ENCODE results near the gene KCNH1. TPM values are rescaled to one million over a fixed set of nuclear protein-coding genes. Genes with fewer than 3 reads are reported as not detected.

Gene KCNH1
- total RNA-seq, 1 donor from 2014 or later, result 0.21 TPM

DNA sequence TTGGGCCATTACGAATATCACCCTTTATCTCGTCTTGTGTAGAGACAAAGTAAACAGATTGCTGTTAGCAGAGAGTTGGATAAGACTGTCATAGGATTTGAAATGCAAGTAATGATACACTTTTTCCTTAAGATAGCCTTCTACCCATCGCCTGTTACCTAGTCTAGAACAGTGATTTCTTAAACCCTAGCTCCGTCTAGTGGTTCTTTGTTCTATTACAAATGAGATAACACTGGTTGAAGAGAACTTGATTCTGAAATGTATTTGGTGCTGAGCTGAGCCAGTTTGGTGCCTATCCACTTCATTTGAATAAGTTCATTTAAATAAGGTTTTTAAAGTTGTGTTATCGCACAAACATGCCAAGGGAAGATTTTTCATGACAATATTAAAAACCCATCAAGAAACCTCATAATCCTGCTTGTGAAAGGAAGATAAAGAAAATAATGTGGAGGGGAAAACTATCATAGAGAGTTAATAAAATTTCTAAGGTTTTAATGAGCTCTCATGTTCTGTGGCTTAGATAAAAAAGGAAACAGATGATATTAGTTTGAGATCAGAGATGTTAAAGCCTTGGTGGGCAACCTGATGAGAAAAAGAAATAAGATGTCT lies 1.5 kb upstream of the KCNH1 start:
- DNase-seq (ENCODE audit: low read depth, low spot score), result no peak
- TF ChIP-seq, protein P1, sequence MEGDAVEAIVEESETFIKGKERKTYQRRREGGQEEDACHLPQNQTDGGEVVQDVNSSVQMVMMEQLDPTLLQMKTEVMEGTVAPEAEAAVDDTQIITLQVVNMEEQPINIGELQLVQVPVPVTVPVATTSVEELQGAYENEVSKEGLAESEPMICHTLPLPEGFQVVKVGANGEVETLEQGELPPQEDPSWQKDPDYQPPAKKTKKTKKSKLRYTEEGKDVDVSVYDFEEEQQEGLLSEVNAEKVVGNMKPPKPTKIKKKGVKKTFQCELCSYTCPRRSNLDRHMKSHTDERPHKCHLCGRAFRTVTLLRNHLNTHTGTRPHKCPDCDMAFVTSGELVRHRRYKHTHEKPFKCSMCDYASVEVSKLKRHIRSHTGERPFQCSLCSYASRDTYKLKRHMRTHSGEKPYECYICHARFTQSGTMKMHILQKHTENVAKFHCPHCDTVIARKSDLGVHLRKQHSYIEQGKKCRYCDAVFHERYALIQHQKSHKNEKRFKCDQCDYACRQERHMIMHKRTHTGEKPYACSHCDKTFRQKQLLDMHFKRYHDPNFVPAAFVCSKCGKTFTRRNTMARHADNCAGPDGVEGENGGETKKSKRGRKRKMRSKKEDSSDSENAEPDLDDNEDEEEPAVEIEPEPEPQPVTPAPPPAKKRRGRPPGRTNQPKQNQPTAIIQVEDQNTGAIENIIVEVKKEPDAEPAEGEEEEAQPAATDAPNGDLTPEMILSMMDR (conservative IDR thresholded peaks at IDR 0.05), result peak; percentile 72
- Mint-ChIP-seq H3K27me3 (ENCODE audit: low read depth) (peaks cover 65% of the 10 kb centered on the region), H3K36me3 (ENCODE audit: low read depth) (no peaks in the 10 kb centered on the region), H3K27ac (ENCODE audit: unreplicated experiment) (no peak overlapping the region), H3K4me3 (no peak overlapping the region), H3K4me1 (no peaks in the 10 kb centered on the region), H3K9me3 (no peaks in the 10 kb centered on the region)

DNA sequence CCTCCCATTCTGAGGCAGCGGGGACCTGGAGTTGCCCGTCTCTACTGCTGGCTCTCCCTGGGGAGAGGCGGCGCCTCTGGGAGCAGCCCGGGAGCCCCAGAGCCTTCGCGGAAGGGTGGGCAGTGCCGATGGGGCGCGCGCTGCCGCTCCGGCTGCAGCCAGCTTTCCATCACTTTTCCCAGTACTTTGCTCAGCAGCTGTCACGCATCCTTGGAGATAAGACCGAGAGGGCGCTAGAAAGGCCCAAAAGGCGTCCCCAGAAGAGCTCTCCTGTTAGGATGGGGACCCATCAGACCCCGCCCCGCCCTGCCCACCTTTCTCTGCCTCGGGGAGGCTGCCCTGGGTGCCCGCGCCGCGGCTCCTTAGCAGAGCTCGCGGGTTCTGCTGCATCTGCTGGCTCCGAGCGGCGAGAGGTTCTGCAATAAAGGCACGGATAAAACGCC lies 534 bp downstream of the KCNH1 start:
- Mint-ChIP-seq H3K27me3 (ENCODE audit: low read depth) (peaks cover 76% of the 10 kb centered on the region), H3K4me3 (peak overlapping the region; percentile 79), H3K36me3 (ENCODE audit: low read depth) (no peaks in the 10 kb centered on the region), H3K27ac (ENCODE audit: unreplicated experiment) (no peak overlapping the region), H3K9me3 (no peaks in the 10 kb centered on the region), H3K4me1 (no peaks in the 10 kb centered on the region)
- TF ChIP-seq, protein P1 (conservative IDR thresholded peaks at IDR 0.05), result no peak
- DNase-seq (ENCODE audit: low read depth, low spot score), result peak; percentile 18

DNA sequence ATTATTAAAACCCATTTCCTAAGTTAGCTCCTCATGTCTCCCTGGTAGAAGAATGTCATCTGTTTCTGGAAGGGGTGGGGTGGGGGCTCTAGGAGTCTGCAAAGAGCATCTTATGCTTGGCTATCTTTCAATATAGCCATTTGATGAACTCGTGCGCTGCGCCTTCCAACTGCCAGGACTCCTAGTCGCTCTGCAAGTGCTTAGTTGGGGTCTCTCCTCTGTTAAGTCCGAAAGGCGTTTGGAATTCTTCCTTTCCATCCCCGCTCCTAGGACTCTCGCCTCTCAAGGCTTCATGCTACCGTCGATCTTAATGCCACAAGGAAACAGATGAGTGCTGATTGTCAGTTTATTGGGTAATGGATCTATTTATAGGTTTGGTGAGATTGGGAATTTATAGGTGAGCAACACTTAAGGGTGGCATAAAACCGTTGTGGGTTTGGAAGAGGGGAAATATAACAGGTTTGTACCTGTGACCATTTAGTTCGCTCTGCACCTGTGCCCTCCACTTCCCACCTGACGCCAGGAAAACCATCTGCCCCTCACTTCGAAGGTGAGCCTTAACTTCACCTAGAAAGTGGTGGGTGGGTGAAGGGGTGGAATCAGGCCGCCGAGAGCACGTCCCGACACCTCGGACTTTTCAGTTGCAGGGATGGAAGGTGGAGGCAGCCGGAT lies 1.1 kb downstream of the KCNH1 start:
- Mint-ChIP-seq H3K27me3 (ENCODE audit: low read depth) (peaks cover 78% of the 10 kb centered on the region), H3K27ac (ENCODE audit: unreplicated experiment) (no peak overlapping the region)
- DNase-seq (ENCODE audit: low read depth, low spot score), result no peak

DNA sequence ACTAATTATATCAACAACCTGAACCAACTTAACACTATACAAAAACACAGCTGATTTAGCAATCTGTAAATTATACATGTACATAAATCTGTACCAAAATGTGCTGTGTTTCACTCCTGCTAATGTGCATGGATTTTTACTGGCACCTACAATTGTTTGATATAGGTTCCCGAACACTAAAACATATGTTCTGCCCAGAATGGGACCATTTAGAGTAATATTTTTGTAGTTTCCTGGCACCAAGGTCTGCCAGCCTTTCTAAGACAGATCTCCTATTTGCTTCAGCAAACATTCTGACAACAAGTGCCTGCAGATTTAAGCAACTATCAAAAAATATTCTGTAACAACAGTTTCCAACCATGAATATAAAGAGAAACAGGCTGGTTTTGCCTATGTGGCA lies 4.2 kb downstream of the KCNH1 start:
- peaks cover 66% of the 10 kb centered on the region for H3K27me3 Mint-ChIP-seq (ENCODE audit: low read depth)
- no peak overlapping the region for H3K4me3 Mint-ChIP-seq
- H3K4me1 Mint-ChIP-seq, result no peaks in the 10 kb centered on the region
- no peak for DNase-seq (ENCODE audit: low read depth, low spot score)
- no peaks in the 10 kb centered on the region for H3K9me3 Mint-ChIP-seq
- TF ChIP-seq, protein P1 (conservative IDR thresholded peaks at IDR 0.05), result no peak
- no peak overlapping the region for H3K27ac Mint-ChIP-seq (ENCODE audit: unreplicated experiment)
- no peaks in the 10 kb centered on the region for H3K36me3 Mint-ChIP-seq (ENCODE audit: low read depth)

More for the DNA sequence above, 1.1 kb downstream of the KCNH1 start:
- Mint-ChIP-seq H3K9me3 (no peaks in the 10 kb centered on the region), H3K4me3 (peak overlapping the region; percentile 41), H3K4me1 (no peaks in the 10 kb centered on the region), H3K36me3 (ENCODE audit: low read depth) (no peaks in the 10 kb centered on the region)
- TF ChIP-seq, protein P1 (conservative IDR thresholded peaks at IDR 0.05), result no peak

DNA sequence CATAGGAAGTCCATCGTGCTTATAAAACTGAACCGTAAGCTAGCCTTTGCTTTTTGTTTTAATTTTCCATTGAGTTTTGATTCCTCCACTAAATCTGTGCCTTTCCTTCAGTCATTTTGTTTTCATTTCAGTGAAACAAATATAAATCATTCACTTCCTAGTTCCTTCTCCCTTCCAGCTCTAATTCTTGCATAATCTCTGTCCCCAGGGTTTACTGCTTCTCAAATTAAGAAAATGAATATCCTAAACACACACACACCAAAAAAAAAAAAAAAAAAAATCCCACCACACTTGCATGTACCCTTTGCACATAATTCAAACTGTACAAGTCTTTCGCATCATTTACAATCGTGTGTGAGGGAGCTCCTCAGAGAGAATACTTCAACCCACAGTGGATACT lies 6.8 kb downstream of the KCNH1 start:
- Mint-ChIP-seq H3K36me3 (ENCODE audit: low read depth) (no peaks in the 10 kb centered on the region), H3K4me3 (no peak overlapping the region), H3K9me3 (peaks cover 2% of the 10 kb centered on the region), H3K27me3 (ENCODE audit: low read depth) (peaks cover 53% of the 10 kb centered on the region), H3K27ac (ENCODE audit: unreplicated experiment) (no peak overlapping the region), H3K4me1 (no peaks in the 10 kb centered on the region)
- DNase-seq (ENCODE audit: low read depth, low spot score), result no peak
- TF ChIP-seq, protein P1 (conservative IDR thresholded peaks at IDR 0.05), result no peak

Data from neural crest cell (in vitro differentiated cells).